ENCODE data around the gene DNAJC30.

Gene DNAJC30

GRCh38 chr7:73683056-73683787 lies at the start of gene DNAJC30, which contains the start of gene BUD23:
Gene DNAJC30, minus strand, starts transcription at chr7:73683453. Its CDS starts 30 bp downstream, at chr7:73683423.
Gene BUD23, plus strand, starts transcription at chr7:73683597. Its CDS starts 29 bp downstream, at chr7:73683626.
- no peak for TF ChIP-seq CTCF (conservative IDR thresholded peaks at IDR 0.05; ENCODE audit: low read depth, low read length)
- DNase-seq (ENCODE audit: low read depth), result peak; percentile 86
- H3K4me3 ChIP-seq (ENCODE audit: low read length), result peak within 1 kb of the TSS; percentile 98

DNA sequence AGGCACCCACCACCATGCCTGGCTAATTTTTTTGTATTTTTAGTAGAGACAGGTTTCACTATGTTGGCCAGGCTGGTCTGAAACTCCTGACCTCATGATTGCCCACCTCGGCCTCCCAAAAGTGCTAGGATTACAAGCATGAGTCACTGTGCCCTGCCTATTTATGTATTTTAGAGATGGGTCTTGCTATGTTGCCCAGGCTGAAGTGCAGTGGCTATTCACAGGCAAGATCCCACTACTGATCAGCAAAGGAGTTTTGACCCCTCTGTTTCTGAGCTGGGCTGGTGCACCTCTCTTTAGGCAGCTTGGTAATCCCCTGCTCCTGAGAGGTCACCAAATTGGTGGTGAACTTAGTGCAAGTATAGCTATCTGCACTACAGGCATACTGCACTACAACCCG lies 49.1 kb upstream of the DNAJC30 start:
- no peak overlapping the region for H3K4me3 ChIP-seq (ENCODE audit: low read length)
- TF ChIP-seq CTCF (conservative IDR thresholded peaks at IDR 0.05; ENCODE audit: low read depth, low read length), result no peak
- no peak for DNase-seq (ENCODE audit: low read depth)

- H3K4me3 ChIP-seq (ENCODE audit: low read length), result no peak overlapping the region
- TF ChIP-seq CTCF (conservative IDR thresholded peaks at IDR 0.05; ENCODE audit: low read depth, low read length), result no peak
- no peak for DNase-seq (ENCODE audit: low read depth)
Observed at GRCh38 chr7:73730485-73730884, 47.2 kb upstream of the DNAJC30 start.

GRCh38 chr7:73728551-73728950 lies 45.3 kb upstream of the DNAJC30 start:
- no peak overlapping the region for H3K4me3 ChIP-seq (ENCODE audit: low read length)
- DNase-seq (ENCODE audit: low read depth), result no peak
- TF ChIP-seq CTCF (conservative IDR thresholded peaks at IDR 0.05; ENCODE audit: low read depth, low read length), result no peak

DNA sequence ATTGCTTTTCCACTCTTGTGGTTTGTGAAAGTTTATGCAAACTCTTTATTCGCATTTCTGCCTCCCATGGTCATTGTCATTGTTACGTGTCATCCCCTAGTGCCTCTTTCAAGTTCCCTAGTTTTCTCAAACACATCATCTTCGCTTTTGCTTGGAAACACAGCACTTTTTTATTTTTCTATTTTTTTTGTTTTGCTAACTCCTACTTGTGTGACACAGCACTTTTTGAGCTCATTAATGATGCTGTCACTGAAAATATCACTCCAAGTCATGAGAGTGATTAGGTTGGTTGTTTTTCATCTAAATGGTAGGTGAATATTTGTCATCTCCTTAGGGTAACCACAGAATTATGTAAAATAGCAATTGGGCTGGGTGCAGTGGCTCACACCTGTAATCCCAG lies 44.7 kb upstream of the DNAJC30 start:
- no peak for DNase-seq (ENCODE audit: low read depth)
- no peak for TF ChIP-seq CTCF (conservative IDR thresholded peaks at IDR 0.05; ENCODE audit: low read depth, low read length)
- no peak overlapping the region for H3K4me3 ChIP-seq (ENCODE audit: low read length)

DNA sequence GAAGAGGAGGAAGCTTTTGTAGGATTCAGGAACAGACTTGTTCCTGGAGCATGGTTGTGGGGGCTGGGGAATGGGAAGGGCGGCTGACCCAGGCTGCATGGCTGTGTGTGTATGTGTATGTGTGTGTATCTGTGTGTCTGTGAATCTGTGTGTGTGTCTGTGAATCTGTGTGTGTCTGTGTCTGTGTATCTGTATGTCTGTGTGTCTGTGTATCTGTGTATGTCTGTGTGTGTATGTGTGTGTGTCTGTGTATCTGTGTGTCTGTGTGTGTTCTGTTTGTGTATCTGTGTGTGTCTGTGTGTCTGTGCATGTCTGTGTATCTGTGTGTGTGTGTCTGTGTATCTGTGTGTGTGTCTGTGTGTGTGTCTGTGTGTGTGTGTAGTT lies 42.8 kb upstream of the DNAJC30 start:
- no peak overlapping the region for H3K4me3 ChIP-seq (ENCODE audit: low read length)
- no peak for DNase-seq (ENCODE audit: low read depth)
- no peak for TF ChIP-seq CTCF (conservative IDR thresholded peaks at IDR 0.05; ENCODE audit: low read depth, low read length)

DNA sequence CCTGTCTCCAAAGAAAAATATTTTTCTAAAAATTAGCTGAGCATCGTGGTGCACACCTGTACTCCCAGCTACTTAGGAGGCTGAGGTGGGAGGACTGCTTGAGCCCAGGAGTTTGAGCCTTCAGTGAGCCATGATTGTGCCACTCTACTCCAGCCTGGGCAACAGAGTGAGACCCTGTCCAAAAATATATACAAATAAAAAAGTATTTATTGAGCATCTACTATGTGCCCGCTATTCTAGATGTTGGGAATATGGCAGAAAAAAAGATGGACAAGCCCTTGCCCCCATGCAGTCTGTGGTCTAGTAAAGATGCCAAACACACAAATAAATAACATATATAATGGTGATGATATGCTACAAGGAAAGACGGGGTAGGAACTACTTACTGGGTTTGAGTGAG lies 40.6 kb upstream of the DNAJC30 start:
- H3K4me3 ChIP-seq (ENCODE audit: low read length), result no peak overlapping the region
- no peak for DNase-seq (ENCODE audit: low read depth)
- no peak for TF ChIP-seq CTCF (conservative IDR thresholded peaks at IDR 0.05; ENCODE audit: low read depth, low read length)
